GM18505 (cell line): ENCODE results near the gene NCBP1.

Source experiments
- ATAC-seq: cut with Tn5 transposase; IDR thresholded peaks from one replicate; pipeline ENCODE4 v1.9.1; 2021; ENCODE audit not compliant: unreplicated experiment
- POLR2A ChIP-seq: IDR thresholded peaks from 4 replicates; pipeline ENCODE4 v1.6.1; 2011; ENCODE audit warnings: borderline replicate concordance; ENCODE audit not compliant: insufficient read depth, insufficient read length; ENCODE audit errors: extremely low read depth

The NCBP1 gene

DNA sequence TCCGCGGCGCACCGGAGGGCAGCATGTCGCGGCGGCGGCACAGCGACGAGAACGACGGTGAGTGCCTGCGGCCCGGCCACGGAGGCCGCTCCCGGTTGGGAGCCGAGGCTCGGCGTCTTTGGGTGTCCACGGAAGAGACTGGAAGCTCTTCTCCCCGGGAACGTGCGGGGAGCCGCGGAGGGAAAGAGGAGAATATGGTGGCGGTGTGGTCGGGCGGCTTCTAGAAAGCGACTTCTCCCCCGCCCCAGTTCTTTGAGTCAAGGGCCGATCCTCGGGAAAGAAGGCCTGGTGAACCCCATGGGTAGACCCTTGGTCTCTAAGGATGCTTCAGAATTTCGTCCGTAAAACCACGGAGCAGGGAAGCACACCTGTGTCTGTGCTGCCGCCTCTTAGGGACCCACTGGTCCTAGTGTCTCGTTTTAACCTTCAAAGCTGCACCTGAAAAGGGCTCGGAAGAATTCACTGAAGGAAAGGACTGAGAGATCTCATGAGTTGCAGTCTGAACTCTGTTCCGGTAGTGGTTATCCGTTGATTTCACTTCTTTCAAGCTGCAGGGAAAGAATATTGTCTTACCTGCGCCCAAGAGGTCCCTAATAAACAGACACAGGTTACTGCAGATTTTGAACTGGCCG lies 354 bp downstream of the NCBP1 start:
- ATAC-seq, result no peak
- TF ChIP-seq POLR2A, result no peak

DNA sequence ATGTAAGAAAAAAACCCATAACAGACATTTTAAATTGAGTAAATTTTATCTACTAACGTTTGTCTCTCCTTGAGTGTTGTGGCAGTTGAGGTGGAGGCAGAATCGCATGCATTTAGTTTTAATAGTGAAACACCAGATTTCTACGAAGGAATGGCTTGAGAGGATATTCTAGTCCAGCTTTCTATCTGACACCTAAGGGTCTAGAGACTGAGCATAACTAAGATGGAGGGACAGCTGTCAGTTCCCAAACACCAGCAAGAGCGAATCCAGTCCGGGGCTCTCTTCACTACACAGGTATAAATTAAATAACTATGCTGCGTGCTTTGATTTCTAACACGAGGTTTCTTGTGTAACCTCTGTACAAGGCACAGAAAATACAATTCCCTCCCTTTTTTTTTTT lies 1.4 kb downstream of the NCBP1 start:
- no peak for TF ChIP-seq POLR2A
- ATAC-seq, result no peak

DNA sequence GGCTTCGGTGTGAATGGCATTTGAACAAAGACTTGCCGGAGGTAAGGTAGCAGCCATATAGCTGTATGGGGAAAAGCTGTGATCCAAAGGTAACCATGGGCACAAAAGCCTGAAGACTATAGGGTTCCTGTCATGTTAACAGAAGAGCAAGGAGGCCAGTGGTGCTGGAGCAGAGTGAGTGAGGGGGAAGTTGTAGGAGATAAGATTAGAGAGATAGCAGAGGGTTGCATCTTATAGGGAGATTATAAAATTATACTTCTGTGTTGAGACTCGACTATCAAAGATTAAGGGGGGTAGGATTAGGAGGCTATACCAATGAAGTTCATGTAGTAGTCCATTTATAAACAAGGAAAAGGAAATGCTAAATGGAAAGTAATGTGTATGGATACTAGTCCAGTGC lies 3.3 kb downstream of the NCBP1 start:
- no peak for TF ChIP-seq POLR2A
- no peak for ATAC-seq

DNA sequence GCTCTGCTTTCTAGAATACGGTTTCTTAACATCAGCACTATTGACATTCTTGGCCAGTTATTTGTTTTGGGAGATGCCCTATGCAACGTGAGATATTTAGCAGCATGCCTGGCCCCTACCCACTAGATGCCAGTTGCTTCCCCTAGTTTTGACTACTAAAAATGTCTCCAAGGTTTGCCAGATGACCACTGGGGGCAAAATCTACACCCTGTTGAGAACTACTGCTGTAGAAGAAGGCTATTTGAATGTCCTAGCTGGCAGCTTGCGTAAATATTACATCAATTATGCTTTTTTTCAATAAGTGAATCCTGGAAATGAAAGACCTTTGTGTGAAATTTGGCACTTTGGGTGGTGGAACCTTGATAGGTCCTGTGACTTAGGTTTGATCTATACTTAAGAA lies 5.0 kb downstream of the NCBP1 start:
- no peak for ATAC-seq

DNA sequence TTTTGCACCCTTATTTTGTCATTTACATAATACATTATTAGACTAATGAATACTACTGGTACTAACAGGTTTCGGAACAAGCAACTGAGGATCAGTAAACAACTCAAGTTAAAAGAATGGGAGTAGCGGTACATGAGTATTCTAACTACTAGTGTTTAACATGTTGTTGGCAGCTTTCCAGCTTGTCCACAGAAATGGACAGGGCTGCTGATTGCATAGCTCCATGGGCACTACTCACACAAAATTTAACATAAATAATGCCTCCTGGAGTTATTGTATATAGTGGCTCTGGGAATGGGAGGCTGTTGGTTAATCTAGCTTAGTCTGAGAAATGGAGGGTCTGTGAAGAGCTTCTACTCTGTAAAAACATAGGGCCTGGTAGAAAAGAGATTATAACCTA lies 6.7 kb downstream of the NCBP1 start:
- no peak for ATAC-seq
- no peak for TF ChIP-seq POLR2A

More for the DNA sequence above, 5.0 kb downstream of the NCBP1 start:
- no peak for TF ChIP-seq POLR2A

DNA sequence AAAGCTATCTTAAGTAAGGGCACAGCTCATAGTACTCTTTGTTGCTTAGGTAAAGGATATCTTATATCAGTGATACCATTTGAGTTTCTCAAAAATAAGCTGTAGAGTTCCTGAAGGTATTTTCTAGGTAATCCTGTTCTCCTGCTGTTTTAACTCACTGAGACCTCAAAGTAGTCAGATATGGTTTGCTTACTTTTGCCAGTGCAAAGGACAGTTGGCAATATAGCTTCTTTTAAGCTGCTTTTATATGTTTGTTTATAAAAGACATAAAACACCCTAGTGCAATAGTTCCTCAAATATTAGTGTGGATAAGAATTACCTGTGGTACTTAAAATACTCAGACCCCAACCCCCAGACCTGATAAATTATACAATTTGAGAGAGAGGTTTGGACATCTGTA lies 12.1 kb downstream of the NCBP1 start:
- ATAC-seq, result no peak
- TF ChIP-seq POLR2A, result no peak

DNA sequence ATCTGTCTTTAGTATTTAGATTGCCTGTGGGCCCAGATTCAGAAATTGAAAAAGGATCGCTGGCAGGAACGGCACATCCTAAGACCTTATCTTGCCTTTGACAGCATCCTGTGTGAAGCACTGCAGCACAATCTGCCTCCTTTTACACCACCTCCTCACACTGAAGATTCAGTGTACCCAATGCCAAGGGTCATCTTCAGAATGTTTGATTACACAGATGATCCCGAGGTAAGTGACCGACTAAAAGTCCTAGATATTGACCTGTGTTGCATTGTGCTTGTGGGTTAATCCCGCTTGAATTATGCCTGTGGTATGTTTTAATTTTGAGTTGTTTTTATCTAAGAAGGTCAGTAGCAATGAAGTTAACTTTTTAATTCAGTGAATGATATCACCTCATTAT lies 14.4 kb downstream of the NCBP1 start:
- ATAC-seq, result no peak
- TF ChIP-seq POLR2A, result no peak

DNA sequence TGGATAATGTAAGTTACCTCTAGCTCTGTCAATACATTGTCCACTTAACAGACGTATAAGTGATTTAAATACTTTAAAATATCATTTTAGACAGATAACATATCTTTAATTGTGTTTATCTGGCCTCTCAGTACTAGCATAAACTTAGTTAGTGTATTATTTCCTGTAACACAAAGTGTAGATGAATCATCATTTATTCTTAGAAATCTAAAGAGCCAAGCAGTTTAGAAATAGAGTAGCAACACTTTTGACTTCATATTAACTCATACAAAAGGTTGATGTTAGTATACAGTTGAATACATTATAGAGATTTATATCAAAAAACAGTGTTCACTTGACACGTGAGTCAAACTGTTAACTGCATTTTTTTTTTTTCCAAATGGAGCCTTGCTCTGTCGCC lies 18.0 kb downstream of the NCBP1 start:
- TF ChIP-seq POLR2A, result no peak

DNA sequence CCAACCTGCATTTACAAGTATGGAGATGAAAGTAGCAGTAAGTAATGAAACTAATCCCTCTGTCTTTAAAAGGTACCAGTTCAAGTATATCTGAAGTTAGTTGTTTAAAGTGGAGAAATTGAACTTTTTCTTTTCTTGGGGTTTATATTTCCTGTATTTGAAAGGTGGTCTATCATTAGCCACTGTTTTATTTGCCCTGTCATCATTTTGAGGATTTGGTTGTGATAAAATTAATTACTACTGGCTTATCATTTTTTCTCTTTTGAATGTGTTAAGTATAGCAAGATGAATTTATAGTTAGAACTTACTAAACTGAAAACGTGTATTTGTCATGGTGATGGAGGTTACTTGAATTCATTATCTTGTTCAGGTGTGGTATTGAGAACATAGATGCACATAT lies 25.1 kb downstream of the NCBP1 start:
- no peak for TF ChIP-seq POLR2A
- ATAC-seq, result no peak

More for the DNA sequence above, 18.0 kb downstream of the NCBP1 start:
- no peak for ATAC-seq

DNA sequence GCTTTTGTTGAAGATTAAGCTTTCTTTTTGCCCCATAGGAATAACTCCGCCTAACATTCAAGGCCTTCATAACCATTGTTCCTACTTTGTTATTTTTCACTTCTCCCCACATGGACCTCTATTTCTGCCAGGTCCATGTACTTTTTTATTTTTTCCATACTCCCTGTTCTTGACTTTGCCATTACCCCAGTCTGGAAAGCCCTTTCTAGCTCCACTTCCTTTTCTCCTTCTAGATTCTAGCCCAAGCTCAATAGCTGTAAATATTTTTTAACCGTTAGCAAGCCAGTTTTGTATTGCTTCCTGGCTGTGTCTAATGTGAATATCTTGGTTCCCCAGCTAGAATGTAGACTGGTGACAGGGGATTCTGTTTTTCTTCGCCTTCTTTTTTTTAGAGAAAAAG lies 26.1 kb downstream of the NCBP1 start:
- TF ChIP-seq POLR2A, result no peak
- ATAC-seq, result no peak

DNA sequence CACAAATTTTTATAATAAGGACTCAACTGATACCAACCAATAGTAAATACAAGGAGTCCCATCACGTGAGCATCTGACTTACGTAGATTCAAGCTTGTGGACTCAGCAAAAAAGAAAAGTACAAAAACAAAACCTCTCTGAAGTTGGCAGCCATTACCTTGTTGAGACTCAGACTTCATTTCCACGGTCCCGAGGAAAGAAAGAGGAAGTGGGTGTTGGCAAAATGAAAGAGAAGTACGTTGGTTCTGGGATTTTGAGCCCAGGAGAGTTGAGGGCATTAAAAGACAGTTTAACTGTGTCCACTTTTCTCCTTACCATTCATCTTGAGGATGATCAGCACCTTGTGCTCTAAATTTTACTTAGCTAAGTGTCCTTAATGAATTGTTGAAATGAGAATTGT lies 26.7 kb downstream of the NCBP1 start:
- no peak for TF ChIP-seq POLR2A
- no peak for ATAC-seq

DNA sequence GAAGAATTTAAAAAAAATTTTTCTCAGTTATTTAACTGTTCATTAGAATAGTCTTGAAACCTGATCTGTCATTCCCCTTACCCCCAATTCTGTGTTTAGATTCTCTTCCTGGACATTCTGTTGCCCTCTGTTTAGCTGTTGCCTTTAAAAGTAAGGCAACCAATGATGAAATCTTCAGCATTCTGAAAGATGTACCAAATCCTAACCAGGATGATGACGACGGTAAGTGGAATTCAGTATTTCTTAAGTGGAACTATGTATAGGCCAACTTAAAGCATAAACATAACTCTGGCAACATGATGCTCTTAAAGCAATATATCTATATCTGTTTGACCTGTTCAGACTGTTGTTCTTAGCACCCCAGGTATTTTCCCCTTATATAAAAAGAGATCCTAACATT lies 27.2 kb downstream of the NCBP1 start:
- no peak for TF ChIP-seq POLR2A
- ATAC-seq, result no peak

DNA sequence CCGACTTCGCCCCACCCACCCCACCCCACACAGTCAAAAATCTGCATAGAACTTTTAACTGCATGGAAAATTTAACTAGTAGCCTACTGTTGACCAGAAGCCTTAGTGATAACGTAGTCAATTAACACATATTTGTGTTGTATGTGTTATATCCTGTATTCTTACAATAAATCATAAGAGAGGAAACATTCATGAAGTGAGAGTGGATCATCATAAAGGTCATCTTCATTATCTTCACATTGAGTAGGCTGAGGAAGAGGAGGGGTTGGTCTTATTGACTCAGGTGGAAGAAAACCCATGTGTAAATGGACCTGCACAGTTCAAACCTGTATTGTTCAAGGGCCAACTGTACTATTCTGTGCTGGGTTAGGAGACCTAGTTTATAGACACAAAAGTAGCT lies 32.1 kb downstream of the NCBP1 start:
- no peak for ATAC-seq
- no peak for TF ChIP-seq POLR2A

DNA sequence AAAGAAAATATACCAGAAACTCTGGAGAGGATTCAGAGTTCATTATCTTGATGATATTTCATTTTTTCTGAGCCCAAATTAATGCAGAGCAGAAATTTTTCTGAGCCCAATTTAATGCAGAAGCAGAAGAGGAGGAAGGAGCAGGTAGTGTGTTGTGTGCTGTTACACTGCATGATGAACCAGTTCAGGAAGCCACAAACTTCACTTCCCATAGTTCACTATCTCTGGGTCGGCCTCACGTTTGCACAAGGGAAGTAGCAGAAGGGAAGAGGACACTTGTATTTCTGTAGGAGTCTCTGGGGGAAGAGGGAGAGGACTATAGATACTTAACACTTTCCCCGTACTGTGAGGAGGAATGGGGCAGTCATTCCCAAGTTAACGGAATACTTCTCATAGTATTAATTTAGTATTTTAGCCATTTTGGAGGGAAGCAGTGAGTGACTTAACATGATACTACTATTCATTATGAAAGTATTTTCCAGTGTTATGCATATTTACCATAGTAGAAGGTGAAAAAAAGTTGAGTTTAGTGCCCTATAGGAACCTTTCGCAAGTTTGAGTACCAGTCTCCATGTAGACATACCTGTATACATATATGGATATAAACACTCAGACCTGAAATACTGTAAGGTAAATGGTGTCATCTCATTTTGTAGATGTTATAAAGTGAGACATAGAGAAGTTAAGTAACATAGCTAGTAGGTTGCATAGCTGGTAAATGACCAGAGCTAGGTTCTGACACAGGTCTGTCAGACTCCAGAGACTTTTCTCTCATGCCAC lies 33.5 kb downstream of the NCBP1 start:
- ATAC-seq, result no peak
- TF ChIP-seq POLR2A, result no peak
